Osteoblast (primary cell): ENCODE results near the gene EMILIN2. TPM values are rescaled to one million over a fixed set of nuclear protein-coding genes. Genes with fewer than 3 reads are reported as not detected.

Experiments used
- DNase-seq: peaks from one replicate; pipeline ENCODE4 v3.0.0; 2011; ENCODE audit warnings: low spot score, mixed read lengths; ENCODE audit not compliant: insufficient read length; ENCODE audit errors: missing footprints
- H2AFZ ChIP-seq: 2 replicates; pipeline ENCODE4 v1.6.0; 2011; ENCODE audit warnings: mild to moderate bottlenecking, low read length
- H3K27ac ChIP-seq: 2 replicates; pipeline ENCODE4 v1.5.1; 2011; ENCODE audit warnings: mild to moderate bottlenecking, low read depth, low read length, moderate library complexity
- H3K27me3 ChIP-seq: 2 replicates; pipeline ENCODE4 v1.6.0; 2012; ENCODE audit warnings: mild to moderate bottlenecking, control low read depth, inconsistent platforms, low read length, moderate library complexity; ENCODE audit not compliant: insufficient read depth
- H3K36me3 ChIP-seq: 2 replicates; pipeline ENCODE4 v1.5.1; 2011; ENCODE audit warnings: mild to moderate bottlenecking, low read length, control low read depth, moderate library complexity; ENCODE audit not compliant: insufficient read depth
- H3K4me1 ChIP-seq: 2 replicates; pipeline ENCODE4 v1.5.1; 2011; ENCODE audit warnings: mild to moderate bottlenecking, low read length, control low read depth, moderate library complexity; ENCODE audit not compliant: insufficient read depth
- H3K4me2 ChIP-seq: 2 replicates; pipeline ENCODE4 v1.6.0; 2011; ENCODE audit warnings: mild to moderate bottlenecking, low read length; ENCODE audit not compliant: insufficient read depth
- H3K4me3 ChIP-seq: fragments of 200-600 bp; sonication (generic); 3 replicates; pipeline ENCODE4 v1.5.1; 2012; ENCODE audit warnings: mild to moderate bottlenecking, low read length, inconsistent platforms; ENCODE audit not compliant: insufficient read depth
- H3K79me2 ChIP-seq: 2 replicates; pipeline ENCODE4 v1.6.0; 2012; ENCODE audit warnings: mild to moderate bottlenecking, low read length, control low read depth, inconsistent platforms; ENCODE audit not compliant: insufficient read depth
- H3K9me3 ChIP-seq: 2 replicates; pipeline ENCODE4 v1.5.1; 2011; ENCODE audit warnings: low read depth, low read length, control low read depth
- H4K20me1 ChIP-seq: 2 replicates; pipeline ENCODE4 v1.6.0; 2012; ENCODE audit warnings: mild to moderate bottlenecking, low read length, control low read depth; ENCODE audit not compliant: insufficient read depth
- CTCF ChIP-seq: IDR thresholded peaks from 2 replicates; pipeline ENCODE4 v1.5.1; 2011; ENCODE audit warnings: mild to moderate bottlenecking, low read depth, low read length, moderate library complexity; ENCODE audit errors: extremely low read depth
- total RNA-seq: library from RNA; depleted of rRNA; stranded (reverse); fragments of >200 nt; gene quantifications from 2 replicates; pipeline ENCODE4 v1.2.3, GENCODE V29; 2012

EMILIN2 gene
- total RNA-seq, 1 donor, result 4.3 TPM

GRCh38 chr18:2894841-2895370 is 48.1 kb downstream of the EMILIN2 start:
- no peak overlapping the region for H3K4me3 ChIP-seq
- H3K79me2 ChIP-seq, result no peaks in the 10 kb centered on the region
- peaks cover 3% of the 10 kb centered on the region for H3K27me3 ChIP-seq
- no peak for DNase-seq
- no peak overlapping the region for H3K27ac ChIP-seq
- H4K20me1 ChIP-seq, result no peaks in the 10 kb centered on the region
- no peak overlapping the region for H2AFZ ChIP-seq
- no peak for TF ChIP-seq CTCF
- H3K9me3 ChIP-seq, result no peaks in the 10 kb centered on the region
- H3K4me2 ChIP-seq, result no peak overlapping the region
- no peaks in the 10 kb centered on the region for H3K4me1 ChIP-seq
- no peaks in the 10 kb centered on the region for H3K36me3 ChIP-seq

DNA sequence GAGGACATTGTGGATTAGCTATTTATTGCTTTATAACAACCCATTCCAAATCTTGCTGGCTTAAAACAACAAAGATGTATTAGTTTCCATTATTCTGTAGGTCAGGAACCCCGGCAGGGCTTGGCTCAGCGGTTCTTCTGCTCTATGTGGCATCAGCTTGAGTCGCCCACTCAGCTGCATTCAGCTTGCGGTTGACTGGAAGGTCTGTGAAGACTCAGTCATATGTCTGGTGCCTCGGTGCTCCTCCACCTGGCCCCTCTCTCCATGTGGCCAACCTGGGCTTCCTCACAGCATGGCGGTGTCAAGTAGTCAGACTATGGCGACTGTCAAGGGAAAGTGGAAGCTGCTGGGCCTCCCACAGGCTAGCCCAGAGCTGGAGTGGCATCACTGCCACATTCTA is 48.6 kb downstream of the EMILIN2 start:
- TF ChIP-seq CTCF, result no peak
- no peaks in the 10 kb centered on the region for H4K20me1 ChIP-seq
- DNase-seq, result no peak
- H2AFZ ChIP-seq, result no peak overlapping the region
- H3K27me3 ChIP-seq, result peaks cover 3% of the 10 kb centered on the region
- no peak overlapping the region for H3K4me2 ChIP-seq
- no peaks in the 10 kb centered on the region for H3K4me1 ChIP-seq
- no peaks in the 10 kb centered on the region for H3K36me3 ChIP-seq
- no peaks in the 10 kb centered on the region for H3K9me3 ChIP-seq
- H3K79me2 ChIP-seq, result no peaks in the 10 kb centered on the region
- H3K27ac ChIP-seq, result no peak overlapping the region
- H3K4me3 ChIP-seq, result no peak overlapping the region

- H2AFZ ChIP-seq, result no peak overlapping the region
- no peaks in the 10 kb centered on the region for H3K36me3 ChIP-seq
- peaks cover 2% of the 10 kb centered on the region for H3K27me3 ChIP-seq
- no peak for DNase-seq
- no peak overlapping the region for H3K4me3 ChIP-seq
- no peaks in the 10 kb centered on the region for H3K4me1 ChIP-seq
- H4K20me1 ChIP-seq, result no peaks in the 10 kb centered on the region
- no peaks in the 10 kb centered on the region for H3K79me2 ChIP-seq
- no peak overlapping the region for H3K4me2 ChIP-seq
- no peak for TF ChIP-seq CTCF
- H3K27ac ChIP-seq, result no peak overlapping the region
- H3K9me3 ChIP-seq, result no peaks in the 10 kb centered on the region
These were observed 50.2 kb downstream of the EMILIN2 start for GRCh38 chr18:2896990-2897389.

GRCh38 chr18:2897448-2898185 is 50.8 kb downstream of the EMILIN2 start:
- DNase-seq, result no peak
- no peaks in the 10 kb centered on the region for H3K79me2 ChIP-seq
- H3K27me3 ChIP-seq, result no peaks in the 10 kb centered on the region
- H3K4me2 ChIP-seq, result no peak overlapping the region
- H3K4me1 ChIP-seq, result no peaks in the 10 kb centered on the region
- H2AFZ ChIP-seq, result no peak overlapping the region
- H3K27ac ChIP-seq, result no peak overlapping the region
- no peaks in the 10 kb centered on the region for H3K9me3 ChIP-seq
- no peak for TF ChIP-seq CTCF
- no peaks in the 10 kb centered on the region for H4K20me1 ChIP-seq
- H3K4me3 ChIP-seq, result no peak overlapping the region
- no peaks in the 10 kb centered on the region for H3K36me3 ChIP-seq
